Stimulated activated CD4-positive, alpha-beta T cell treated with anti-CD3 and anti-CD28 coated beads, Interleukin-1b, Interleukin-23, amount 100 ng/mL, for 1 hour (primary cell): ENCODE data around the gene TSPAN16.

Experiments
- DNase-seq, 2 donors: peaks; one replicate each; pipeline ENCODE4 v3.0.0-alpha.2; 2020; ENCODE audit warnings: low read depth in 2 of 2

TSPAN16 gene

DNA sequence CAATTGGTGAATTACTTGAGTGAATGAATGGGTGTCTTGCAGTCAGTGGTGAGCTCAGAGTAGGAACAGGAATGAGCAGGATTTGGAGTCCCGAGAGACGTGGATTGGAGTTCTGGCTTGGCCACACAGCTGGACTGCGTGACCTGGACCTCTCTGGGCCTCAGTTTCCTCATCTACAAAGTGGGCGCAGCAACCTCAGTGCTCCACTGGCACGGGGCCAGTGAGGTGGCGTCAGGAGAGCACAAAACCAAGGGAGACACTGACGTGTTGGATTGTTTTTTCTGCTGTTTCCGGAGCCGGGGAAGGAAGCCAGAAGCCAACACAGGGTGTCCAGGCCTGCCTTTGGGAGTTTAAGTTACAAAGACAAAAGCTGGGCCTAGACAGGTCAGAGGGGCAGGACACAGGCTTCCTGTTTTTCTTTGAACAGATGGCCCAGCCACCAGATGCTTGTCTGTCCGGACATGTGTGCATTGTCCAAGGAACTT, 27.1 kb upstream of the TSPAN16 start:
- DNase-seq: no peak

DNA sequence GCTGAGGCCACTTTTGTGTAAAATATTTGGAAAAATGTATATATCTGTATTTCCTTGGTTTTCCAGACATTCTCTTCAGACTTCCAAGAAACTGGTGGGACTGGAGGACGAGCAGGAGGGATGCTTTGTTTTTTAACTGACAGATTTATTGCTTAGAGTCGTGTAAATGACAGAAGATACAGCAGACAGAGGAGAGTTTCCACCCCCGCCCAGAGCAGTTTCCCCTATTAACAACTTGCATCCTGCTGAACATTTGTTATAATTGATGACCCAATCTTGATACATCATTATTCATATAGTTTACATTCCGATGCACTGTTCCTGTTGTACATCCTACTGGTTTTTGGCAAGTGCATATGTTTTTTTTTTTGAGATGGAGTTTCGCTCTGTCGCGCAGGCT, 26.6 kb upstream of the TSPAN16 start:
- DNase-seq: no peak

DNA sequence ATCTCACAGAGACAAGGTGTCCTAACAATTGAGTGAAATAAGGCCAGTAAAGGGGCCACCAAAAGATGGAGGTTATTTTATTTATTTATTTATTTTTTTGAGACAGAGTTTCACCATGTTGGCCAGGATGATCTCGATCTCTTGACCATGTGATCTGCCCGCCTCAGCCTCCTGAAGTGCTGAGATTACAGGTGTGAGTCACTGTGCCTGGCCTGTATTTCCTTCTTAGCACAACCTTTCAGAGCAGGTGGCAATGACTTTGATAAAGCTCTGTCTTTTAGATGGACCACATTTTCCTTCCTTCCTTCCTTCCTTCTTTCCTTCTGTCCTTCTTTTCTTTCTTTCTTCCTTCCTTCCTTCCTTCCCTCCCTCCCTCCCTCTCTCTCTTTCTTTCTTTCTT, 22.7 kb upstream of the TSPAN16 start:
- no peak for DNase-seq

DNA sequence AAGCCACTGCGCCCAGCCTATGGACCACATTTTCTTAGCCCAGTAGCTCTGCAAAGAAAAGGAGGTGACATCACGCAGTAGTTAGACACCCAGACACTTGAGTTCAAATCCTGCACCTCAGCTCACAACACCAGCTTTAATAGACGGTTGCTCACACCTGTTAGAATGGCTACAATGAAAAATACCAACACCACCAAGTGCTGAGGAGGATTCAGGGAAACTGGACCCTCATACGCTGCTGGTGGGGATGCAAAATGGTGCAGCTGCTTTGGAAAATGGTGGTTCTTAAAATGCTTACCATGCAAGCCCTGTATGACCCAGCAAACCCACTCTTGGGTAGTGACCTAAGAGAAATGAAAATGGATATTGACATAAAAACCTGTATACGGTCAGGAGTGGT, 22.0 kb upstream of the TSPAN16 start:
- DNase-seq: no peak

DNA sequence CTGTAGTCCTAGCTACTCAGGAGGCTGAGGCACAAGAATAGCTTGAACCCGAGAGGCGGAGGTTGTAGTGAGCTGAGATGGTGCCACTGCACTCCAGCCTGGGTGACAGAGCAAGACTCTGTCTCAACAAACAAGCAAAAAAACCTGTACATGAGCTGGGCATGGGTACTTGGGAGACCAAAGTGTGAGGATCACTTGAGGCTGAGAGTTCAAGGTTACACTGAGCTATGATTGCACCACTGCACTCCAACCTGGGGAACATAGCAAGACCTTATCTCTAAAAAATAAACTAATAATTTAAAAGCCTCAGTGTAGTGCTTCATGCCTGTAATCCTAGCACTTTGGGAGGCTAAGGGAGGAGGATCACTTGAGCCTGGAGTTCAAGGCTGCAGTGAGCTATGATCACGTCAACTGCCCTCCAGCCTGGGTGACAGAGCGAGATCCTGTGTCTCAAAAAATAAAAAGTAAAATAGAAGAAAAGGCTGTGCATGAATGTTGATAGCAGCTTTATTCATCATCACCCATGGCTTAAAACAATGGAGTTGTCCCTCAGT, 21.4 kb upstream of the TSPAN16 start:
- no peak for DNase-seq

DNA sequence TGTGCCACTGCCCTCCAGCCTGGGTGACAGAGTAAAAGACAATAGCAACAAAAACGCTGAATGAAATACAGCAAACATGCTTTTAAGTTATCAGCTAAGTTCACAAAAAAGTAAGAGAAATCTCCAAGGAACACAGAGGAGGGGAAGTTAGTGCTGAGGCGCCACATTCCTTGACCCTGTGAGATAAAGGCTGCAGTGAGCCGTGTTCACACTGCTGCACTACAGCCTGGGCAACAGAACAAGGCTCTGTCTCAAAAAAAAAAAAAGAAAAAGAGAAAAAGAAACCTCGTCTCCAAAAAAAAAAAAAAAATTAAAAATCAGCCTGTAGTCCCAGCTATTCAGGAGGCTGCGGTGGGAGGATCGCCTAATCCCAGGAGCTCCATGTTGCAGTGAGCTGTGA, 17.3 kb upstream of the TSPAN16 start:
- no peak for DNase-seq

DNA sequence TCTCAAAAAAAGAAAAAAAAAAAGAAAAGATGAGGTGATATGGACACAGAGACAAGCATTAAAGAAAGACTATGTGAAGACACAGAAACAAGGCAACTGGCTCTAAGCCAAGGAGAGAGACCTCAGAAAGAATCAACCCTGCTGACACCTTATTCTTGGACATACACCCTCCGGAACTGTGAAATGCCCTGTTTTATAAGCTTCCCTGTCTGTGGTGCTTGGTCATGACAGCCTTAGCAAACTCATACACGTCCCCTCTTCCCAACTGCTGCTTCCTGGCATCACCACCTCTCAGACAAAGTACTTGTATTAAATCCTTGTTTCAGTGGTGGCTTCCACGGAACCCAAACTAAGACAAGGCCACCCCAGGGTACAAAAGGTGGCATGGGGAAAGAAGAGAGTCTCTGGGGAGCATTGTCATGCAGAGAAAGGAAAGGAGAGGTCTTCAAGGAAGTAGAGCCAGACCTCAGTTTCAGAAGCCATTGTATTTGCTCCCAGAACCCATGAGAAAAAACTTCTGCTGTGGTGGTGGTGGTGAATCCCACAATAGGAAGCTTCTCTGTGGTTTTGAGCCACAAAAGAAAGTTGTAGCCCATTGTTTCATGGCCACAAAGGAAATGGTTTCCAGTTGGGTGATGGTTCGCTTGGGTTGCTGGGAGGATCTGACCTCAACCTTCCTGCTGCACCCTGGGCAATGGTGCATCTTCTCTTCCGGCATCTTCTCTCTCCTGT, 16.3 kb upstream of the TSPAN16 start:
- no peak for DNase-seq

DNA sequence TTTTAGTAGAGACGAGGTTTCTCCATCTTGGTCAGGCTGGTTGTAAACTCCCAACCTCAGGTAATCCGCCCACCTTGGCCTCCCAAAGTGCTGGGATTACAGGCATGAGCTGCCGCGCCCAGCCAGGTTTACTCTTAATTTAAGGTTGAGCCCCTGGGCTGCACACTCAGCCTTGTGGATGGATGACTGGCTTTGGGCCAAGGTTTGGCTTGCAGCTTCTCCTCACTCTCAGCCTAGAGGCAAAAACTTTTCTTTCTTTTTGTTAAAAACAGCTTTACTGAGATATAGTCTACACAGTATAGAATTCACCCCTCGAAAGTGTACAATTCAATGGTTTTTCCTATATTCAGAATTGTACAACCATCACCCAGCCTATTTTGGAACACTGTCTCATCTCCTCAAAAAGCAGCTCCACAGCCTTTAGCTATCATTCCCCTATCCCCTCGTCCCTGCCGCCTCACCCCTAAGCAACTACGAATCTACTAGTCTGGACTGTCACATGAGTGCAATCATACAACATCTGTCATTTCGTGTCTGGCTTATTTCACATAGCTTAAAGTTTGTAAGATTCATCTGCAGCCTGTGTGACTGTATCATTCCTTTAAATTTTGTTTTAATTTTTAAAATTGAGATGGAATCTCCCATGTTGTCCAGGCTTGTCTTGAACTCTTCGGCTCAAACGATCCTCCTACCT, 14.5 kb upstream of the TSPAN16 start:
- DNase-seq: no peak

DNA sequence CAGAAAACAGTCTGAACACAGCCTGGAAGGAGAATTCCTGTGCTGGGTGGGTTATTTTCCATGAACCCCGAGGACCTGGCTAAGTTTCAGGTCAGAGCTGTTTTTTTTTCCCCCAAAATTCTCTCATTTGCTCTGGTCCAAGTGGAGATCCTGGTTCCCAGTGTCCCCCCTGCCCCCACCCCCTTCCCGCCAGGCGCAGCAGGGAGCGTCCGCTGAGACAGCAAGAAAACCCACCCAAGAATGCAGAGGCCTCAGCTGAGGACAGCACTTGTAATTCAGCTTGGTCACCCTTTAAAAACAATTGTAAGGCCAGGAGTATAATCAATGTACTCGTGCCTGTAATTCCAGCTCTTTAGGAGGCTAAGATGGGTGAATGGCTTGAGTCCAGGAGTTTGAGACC, 11.4 kb upstream of the TSPAN16 start:
- no peak for DNase-seq

DNA sequence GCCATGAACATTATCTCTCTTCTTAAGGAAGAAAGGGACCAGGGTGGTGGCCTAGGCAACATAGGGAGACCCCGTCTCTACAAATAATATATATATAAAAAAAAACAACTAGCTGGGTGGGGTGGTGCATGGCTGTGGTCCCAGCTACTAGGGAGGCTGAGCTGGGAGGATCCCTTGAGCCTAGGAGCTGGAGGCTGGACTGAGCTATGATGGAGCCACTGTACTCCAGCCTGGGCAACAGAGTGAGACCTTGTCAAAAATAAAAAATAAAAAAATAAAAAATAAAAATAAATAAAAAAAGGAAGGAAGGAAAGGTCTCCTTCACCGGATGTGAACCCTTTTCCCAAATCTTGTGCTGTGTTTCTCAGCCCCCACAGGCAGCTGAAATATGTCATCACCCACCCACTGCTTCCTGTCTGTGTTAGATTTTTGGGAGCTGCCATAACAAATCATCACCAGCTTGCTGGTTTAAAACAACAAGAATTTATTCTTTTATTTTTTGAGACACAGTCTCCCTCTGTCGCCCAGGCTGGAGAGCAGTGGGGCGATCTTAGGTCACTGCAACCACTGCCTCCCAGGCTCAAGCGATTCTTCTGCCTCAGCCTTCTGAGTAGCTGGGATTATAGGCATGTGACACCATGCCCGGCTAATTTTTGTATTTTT, 9.5 kb upstream of the TSPAN16 start:
- DNase-seq: no peak

DNA sequence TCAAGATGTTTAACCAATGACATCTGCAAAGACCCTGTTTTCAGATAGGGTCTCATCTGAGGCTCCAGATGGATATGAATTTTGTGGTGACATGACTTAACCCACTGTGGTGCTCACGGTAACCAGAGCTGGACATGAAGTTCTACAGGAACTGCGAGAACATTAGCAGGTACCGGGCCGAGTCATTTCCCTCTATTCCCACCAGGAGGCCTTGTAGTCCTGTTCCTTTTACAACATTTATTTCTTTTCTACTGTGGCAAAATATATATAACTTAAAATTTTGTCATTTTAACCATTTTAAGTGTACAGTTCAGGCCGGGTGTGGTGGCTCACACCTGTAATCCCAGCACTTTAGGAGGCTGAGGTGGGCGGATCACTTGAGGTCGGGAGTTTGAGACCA, 7.6 kb upstream of the TSPAN16 start:
- no peak for DNase-seq

DNA sequence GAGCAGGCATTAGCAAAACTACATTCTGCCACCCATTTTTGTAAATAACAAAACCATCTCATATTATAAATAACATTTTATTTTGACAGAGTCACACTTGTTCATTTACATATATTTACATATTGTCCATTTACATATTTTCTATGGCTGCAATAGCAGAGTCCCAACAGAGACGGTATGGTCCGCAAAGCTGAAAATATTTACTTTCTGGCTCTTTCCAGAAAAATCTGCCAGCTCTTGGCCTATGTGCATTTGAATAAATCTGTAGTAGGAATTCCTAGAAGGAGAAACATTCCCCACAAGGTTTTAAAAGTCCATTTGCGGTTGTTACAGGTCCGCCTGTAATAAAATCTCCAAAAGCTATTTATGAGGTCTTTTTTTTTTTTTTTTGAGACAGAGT, 5.7 kb upstream of the TSPAN16 start:
- DNase-seq: no peak

DNA sequence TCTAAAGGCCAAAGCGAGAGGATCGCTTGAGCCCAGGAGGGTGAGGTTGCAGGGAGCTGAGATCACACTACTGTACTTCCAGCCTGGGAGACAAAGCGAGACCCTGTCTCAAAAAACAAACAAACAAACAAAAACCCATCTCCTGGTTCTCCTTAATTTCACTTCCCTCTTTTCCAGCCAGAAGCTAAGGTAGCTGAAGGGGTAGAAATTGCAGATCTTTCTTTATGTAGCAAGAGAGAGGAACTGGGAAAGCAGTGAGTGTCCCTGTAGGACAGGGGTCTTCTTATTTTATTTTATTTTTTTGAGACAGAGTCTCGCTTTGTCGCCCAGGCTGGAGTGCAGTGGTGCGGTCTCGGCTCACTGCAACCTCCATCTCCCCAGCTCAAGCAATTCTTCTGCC, 4.5 kb upstream of the TSPAN16 start:
- DNase-seq: no peak

DNA sequence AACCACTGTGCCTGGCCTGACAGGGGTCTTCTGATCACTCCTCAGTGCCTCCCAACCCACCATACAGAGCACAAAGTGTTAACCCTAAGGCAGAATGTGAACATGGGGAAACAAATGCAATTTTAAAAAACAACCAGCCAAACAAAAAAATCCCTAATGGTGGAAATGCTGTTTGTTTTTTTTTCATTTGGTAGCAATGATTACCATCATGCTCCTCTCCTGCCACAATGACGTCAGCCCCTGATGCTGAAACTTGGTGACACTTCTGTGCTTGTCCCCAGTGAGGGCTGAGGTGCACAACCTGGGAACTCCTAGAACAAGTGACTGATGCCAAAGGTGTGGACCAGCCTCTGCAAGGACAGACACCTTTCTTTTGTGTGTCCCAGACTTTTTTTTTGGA, 4.0 kb upstream of the TSPAN16 start:
- DNase-seq: no peak

DNA sequence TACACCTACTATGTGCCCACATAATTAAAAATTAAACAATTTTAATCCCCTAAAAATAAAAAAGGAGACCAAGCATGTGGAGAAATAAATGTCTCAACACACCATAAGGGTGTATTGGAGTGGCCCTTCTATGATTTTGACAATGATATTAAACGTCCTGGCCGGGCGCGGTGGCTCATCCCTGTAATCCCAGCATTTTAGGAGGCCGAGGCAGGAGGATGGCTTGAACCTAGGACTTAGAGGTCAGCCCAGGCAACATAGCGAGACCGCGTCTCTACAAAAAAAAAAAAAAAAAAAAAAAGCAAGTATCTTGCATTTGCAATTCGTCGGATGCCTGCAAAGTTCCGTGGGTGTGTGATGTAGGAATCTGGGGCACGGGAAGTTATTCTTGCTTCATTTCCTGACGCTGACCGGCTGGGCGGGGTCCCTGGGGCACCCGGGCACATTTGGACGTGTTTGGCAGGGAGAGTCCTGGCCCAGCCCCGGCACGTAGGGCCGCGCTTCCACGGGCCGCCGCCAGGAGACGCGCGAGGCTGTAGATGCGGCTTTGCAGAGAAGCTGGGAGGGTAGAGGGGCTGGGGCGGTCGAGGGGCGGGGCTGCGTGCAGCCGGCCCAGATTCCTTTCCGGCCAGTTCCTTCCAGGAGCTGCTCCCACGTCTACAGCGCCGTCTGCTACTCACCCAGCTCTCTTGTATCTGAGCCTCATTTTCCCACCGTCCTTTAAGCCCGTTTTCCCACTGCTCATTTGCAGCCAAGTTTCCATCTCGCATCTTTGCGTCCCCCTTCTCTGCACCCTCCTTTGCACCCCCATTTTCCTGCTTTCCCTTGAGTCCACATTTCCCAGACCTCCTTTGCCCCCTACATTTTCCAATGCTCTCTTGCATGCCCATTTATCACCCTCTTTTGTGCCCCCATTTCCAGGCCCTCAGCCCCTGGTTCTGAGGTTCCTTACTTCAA, 2.2 kb upstream of the TSPAN16 start:
- DNase-seq: peak; percentile 55 to 69

DNA sequence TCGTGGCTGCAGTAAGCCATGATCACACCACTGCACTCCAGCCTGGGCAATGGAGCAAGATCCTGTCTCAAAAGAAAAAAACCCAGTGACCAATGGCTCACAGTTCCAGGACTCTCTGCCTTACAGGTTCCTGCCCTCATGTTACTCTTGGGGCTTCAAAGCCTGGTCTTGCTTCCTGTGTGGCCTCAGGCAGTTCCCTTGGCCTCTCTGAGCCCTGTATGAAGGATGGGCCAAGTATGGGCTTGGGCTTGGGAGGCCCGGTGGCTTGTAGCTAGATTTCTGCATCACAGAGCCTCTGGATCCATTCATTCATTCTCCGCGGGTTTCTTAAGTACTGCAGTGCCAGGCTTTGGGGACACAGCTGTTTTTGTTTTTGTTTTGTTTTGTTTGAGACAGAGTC, 780 bp upstream of the TSPAN16 start:
- DNase-seq: no peak

DNA sequence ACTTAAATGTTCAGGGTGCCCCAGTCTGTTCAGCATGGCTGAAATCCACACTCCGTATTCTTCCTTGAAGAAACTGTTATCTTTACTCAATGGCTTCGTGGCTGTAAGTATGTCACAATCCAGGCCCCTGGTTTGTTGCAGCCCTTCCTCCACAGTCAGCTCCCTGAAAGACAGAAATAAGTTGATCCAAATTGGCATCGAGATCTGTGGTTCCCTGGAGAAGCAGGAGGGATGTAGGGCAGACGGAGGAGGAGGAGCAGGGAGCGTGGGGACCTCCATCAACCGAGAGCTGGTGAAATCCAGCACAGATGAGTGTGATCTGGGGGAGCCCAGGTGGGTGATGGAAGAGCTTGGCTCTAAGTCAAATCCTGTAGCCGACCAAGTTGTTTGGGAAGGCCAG, 304 bp downstream of the TSPAN16 start:
- DNase-seq: no peak

DNA sequence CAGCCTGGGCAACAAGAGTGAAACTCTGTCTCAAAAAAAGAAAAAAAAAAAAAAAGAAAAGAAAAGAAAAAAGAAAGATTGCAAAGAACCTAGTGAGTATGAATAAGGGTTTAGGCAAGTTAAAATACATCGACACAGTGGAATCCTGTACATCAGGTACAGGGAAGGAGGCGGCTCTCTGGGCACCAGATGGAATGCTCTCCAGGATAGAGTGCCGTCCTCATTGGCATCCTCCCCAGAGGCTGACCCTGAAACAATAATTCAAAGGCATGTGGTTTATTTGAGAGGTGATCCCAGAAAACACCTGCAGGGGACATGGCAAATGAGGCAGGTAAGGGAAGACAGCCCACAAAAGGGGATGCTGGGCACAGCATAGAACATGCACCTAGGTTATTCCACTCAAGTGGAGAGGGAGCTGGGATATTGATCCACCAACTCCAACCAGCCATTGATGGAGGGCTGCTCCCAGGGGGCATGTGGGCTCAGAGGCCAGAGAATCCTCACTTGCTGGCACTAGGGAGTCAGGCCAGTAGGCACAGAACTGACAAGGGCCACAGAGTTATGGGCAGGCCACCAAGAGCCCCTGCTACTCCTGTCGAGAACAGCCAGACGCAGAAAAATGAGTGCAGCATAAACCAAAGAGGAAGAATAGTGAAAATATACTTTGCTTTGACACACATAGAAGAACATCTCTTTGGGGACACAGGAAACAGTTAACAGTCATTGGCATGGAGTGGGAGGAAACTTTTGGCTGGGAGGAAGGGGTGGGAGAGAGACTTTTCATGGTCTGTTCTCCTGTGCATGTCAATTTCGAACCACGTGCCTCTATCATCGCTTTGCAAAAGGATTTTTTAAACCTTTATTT, 4.2 kb downstream of the TSPAN16 start:
- no peak for DNase-seq

DNA sequence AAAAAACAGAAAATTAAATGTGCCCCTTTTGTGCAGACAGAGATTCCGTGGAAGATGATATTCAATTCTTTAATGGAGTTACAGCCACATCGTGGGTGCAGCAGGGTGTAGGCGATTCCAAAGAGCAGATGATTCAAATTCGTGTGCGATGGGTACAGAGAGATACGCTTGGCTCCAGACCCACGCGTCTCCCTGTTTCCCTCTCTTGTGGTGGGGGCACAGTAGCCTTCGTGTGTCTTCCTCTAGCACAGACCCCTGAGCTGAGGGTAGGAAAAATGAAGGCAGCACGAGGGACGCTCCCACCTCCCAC, 4.8 kb downstream of the TSPAN16 start:
- no peak for DNase-seq

DNA sequence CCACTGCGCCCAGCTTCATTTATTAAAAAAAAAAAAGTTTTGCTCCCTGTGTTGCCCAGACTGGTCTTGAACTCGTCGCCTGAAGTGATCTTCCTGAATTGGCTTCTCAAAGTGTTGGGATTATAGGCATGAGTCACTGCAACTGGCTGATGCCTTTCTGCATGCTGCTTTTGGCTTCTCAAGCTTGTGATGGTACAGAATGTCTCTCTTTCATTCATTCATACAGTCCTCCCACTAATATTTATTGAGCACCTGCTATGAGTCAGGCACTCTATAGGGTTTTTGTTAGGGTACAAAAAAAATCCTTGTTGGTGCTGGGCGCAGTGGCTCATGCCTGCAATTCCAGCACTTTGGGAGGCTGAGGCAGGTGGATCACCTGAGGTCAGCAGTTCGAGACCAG, 9.0 kb downstream of the TSPAN16 start:
- DNase-seq: no peak

DNA sequence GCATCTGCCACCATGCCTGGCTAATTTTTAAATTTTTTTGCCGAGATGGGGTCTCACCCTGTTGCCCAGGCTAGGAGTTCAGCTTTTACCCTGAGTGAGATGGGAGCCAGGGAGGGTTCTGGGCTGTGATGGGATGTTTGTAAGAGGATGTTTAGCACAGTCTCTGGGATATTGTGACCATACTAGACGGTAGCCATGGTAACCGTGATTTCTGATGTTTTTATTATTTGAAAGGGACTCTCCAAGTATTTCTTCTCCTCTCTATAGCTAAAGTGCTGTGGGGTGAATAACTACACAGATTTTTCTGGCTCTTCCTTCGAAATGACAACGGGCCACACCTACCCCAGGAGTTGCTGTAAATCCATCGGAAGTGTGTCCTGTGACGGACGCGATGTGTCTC, 10.4 kb downstream of the TSPAN16 start:
- DNase-seq: no peak
